ENCODE measurements around the gene OAS1. TPM values are rescaled to one million over a fixed set of nuclear protein-coding genes. Genes with fewer than 3 reads are reported as not detected.
"Not testable (repeated sequence)": the region's sequence is repeated elsewhere in the genome, so short reads cannot be mapped to it uniquely, and the experiment has no call there.

OAS1 gene
- total RNA-seq, 1 donor from 2014 or later: 6.1 TPM

GRCh38 chr12:112950701-112951100 lies 43.9 kb downstream of the OAS1 start:
- intact Hi-C loops (cut with DNase I): no loop called here
- ATAC-seq (no peak), DNase-seq (ENCODE audit: missing footprints) (no peak)

- DNase-seq (ENCODE audit: missing footprints); intact Hi-C loops (cut with DNase I); ATAC-seq: not testable (repeated sequence)
Measured at GRCh38 chr12:112957125-112957524, 50.4 kb downstream of the OAS1 start.

GRCh38 chr12:112961074-112961473 lies 54.3 kb downstream of the OAS1 start:
- no peak for ATAC-seq
- DNase-seq (ENCODE audit: missing footprints): no peak
- intact Hi-C loops (cut with DNase I): no loop called here

GRCh38 chr12:112961536-112961935 lies 54.8 kb downstream of the OAS1 start:
- ATAC-seq: no peak
- no peak for DNase-seq (ENCODE audit: missing footprints)
- intact Hi-C loops (cut with DNase I): no loop called here

- ATAC-seq (no peak), DNase-seq (ENCODE audit: missing footprints) (no peak)
- intact Hi-C loops (cut with DNase I): no loop called here
Measured at GRCh38 chr12:112962561-112962960, 55.8 kb downstream of the OAS1 start.

- ATAC-seq: no peak
- no peak for DNase-seq (ENCODE audit: missing footprints)
- intact Hi-C loops (cut with DNase I): no loop called here
Measured at GRCh38 chr12:112963227-112963861, 56.6 kb downstream of the OAS1 start.

- intact Hi-C loops (cut with DNase I): no loop called here
- ATAC-seq (no peak), DNase-seq (ENCODE audit: missing footprints) (no peak)
Measured at GRCh38 chr12:112964067-112964670, 57.4 kb downstream of the OAS1 start.

- no peak for ATAC-seq
- intact Hi-C loops (cut with DNase I): no loop called here
- DNase-seq (ENCODE audit: missing footprints): no peak
Measured at GRCh38 chr12:112964915-112965314, 58.2 kb downstream of the OAS1 start.

GRCh38 chr12:112965643-112966042 lies 58.9 kb downstream of the OAS1 start:
- intact Hi-C loops (cut with DNase I): no loop called here
- no peak for DNase-seq (ENCODE audit: missing footprints)
- ATAC-seq: no peak

- DNase-seq (ENCODE audit: missing footprints) (no peak), ATAC-seq (no peak)
- intact Hi-C loops (cut with DNase I): no loop called here
Measured at GRCh38 chr12:112967306-112967705, 60.5 kb downstream of the OAS1 start.

GRCh38 chr12:112967858-112968257 lies 61.1 kb downstream of the OAS1 start:
- intact Hi-C loops (cut with DNase I): no loop called here
- ATAC-seq (no peak), DNase-seq (ENCODE audit: missing footprints) (no peak)

Other genes with a start within 250 kb of the OAS1 start
- gene RPH3A, start 115.2 kb upstream of the OAS1 start, total RNA-seq: 0.14 TPM
- 5.7 TPM for gene OAS3, start 31.5 kb downstream of the OAS1 start, total RNA-seq
- 5.0 TPM for gene OAS2, start 71.6 kb downstream of the OAS1 start, total RNA-seq
- 3.7 TPM for gene DTX1, start 149.8 kb downstream of the OAS1 start, total RNA-seq
- not detected for gene RASAL1, start 228.8 kb downstream of the OAS1 start, total RNA-seq
- gene CFAP73, start 242.8 kb downstream of the OAS1 start, total RNA-seq: not detected